ENCODE measurements around the gene ICE2. TPM values are rescaled to one million over a fixed set of nuclear protein-coding genes. Genes with fewer than 3 reads are reported as not detected.

The ICE2 gene
- total RNA-seq (2022; extraction: Qiagen RNA extraction; ENCODE audit: low read depth) = 35.3 to 39.5 TPM (median 38.1 TPM) in 5 replicates

GRCh38 chr15:60478566-60479360 is at the start of gene ICE2:
ICE2 (minus strand) TSS chr15:60479142; CDS start chr15:60477977, 1,165 bp downstream.

GRCh38 chr15:60397772-60398445 is 81.0 kb downstream of the ICE2 start, which contains the start of gene ANXA2:
ANXA2 (minus strand) TSS chr15:60397986; CDS start chr15:60386075, 11,911 bp downstream.

Other genes with a start within 250 kb of the ICE2 start
- gene ANXA2, start 81.2 kb downstream of the ICE2 start, total RNA-seq (2022; extraction: Qiagen RNA extraction; ENCODE audit: low read depth) = 4,670 to 5,204 TPM (median 4,787 TPM) in 5 replicates